ENCODE results near the gene CEP164.

Gene CEP164

DNA sequence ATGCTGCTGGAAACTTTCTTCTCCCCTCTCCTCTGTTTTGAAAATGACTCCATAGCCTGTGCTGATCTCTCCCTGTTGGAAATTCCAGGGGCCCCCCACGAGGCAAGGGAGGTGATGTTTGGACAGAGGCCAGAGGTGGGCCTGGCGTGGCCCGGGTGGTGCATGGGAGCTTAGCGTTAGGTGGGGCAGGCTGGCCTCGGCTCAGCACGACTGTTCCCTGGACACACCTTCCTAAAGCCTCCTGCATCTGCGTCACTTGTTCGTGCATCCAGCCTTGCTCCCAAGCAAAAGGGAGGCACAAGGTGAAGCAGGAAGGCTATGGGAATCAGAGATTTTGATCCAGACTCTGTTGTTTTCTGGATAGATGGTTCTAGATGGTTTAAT, 135.2 kb downstream of the CEP164 start:
- no peak for DNase-seq (ENCODE audit: low read depth)

Measured in activated T-cell treated with anti-CD3 and anti-CD28 coated beads for 1 hour (primary cell).